WTC11 (cell line): ENCODE data around the gene CEBPA. TPM values are rescaled to one million over a fixed set of nuclear protein-coding genes. Genes with fewer than 3 reads are reported as not detected.

Experiments
- ATAC-seq: fragments of 200-7000 bp; cut with Tn5 transposase; 2 replicates; pipeline ENCODE4 v1.10.0; 2021; ENCODE audit warnings: mild to moderate bottlenecking, moderate library complexity
- CTCF ChIA-PET: fragments of 300-600 bp; sonication (Branson Sonifier 250); formaldehyde crosslinking; loops from one replicate; lab custom pipeline; 2021; ENCODE audit warnings: antibody characterized with exemption; lab: Charles Lee
- POLR2A ChIA-PET: fragments of 350-600 bp; sonication (Branson Sonifier 250); formaldehyde crosslinking; loops from one replicate; lab custom pipeline; 2021; ENCODE audit warnings: antibody characterized with exemption; lab: Charles Lee
- DNase-seq: peaks from one replicate; pipeline ENCODE4 v3.0.0; 2021; ENCODE audit warnings: low spot score
- H3K27ac Mint-ChIP-seq: 2 replicates; pipeline ENCODE4 v1.8.0; 2021; ENCODE audit warnings: mixed read lengths
- H3K27me3 Mint-ChIP-seq: 2 replicates; pipeline ENCODE4 v1.8.0; 2021; ENCODE audit warnings: low read depth, mild to moderate bottlenecking, moderate library complexity, mixed read lengths
- H3K36me3 Mint-ChIP-seq: 2 replicates; pipeline ENCODE4 v1.8.0; 2021; ENCODE audit warnings: mixed read lengths
- H3K4me1 Mint-ChIP-seq: 2 replicates; pipeline ENCODE4 v1.8.0; 2022; ENCODE audit warnings: mixed read lengths
- H3K4me3 Mint-ChIP-seq: 2 replicates; pipeline ENCODE4 v1.8.0; 2021; ENCODE audit warnings: mild to moderate bottlenecking, moderate library complexity, mixed read lengths
- H3K9me3 Mint-ChIP-seq: 2 replicates; pipeline ENCODE4 v1.8.0; 2021; ENCODE audit warnings: mixed read lengths
- E2F4 ChIP-seq: sonication (generic); formaldehyde crosslinking; IDR thresholded peaks from 2 replicates; pipeline ENCODE4 v1.8.1; 2022; ENCODE audit warnings: low read depth, mild to moderate bottlenecking, moderate library complexity, missing genetic modification reagents, borderline replicate concordance
- EMX1 ChIP-seq: fragments of 250-450 bp; sonication (Bioruptor Pico); IDR thresholded peaks from 2 replicates; pipeline ENCODE4 v1.8.0; 2021; ENCODE audit warnings: mild to moderate bottlenecking
- FOXJ3 ChIP-seq: sonication (generic); formaldehyde crosslinking; IDR thresholded peaks from 2 replicates; pipeline ENCODE4 v1.9.0; 2021; ENCODE audit warnings: missing genetic modification reagents, mild to moderate bottlenecking, borderline replicate concordance
- GTF2I ChIP-seq: fragments of 250-450 bp; sonication (Bioruptor Pico); conservative IDR thresholded peaks from 2 replicates; pipeline ENCODE4 v1.4.0; 2021; ENCODE audit warnings: mild to moderate bottlenecking
- JAZF1 ChIP-seq: fragments of 250-450 bp; sonication (Bioruptor Pico); IDR thresholded peaks from 2 replicates; pipeline ENCODE4 v1.9.0; 2021; ENCODE audit warnings: moderate library complexity, mild to moderate bottlenecking, inconsistent platforms
- JUN ChIP-seq: sonication (generic); formaldehyde crosslinking; IDR thresholded peaks from 2 replicates; pipeline ENCODE4 v1.8.0; 2023; ENCODE audit warnings: mild to moderate bottlenecking, missing genetic modification reagents
- KAT7 ChIP-seq: sonication (generic); formaldehyde crosslinking; IDR thresholded peaks from 2 replicates; pipeline ENCODE4 v1.8.1; 2023; ENCODE audit warnings: missing genetic modification reagents, mild to moderate bottlenecking, borderline replicate concordance
- MLX ChIP-seq: sonication (generic); formaldehyde crosslinking; IDR thresholded peaks from 2 replicates; pipeline ENCODE4 v1.8.1; 2023; ENCODE audit warnings: mild to moderate bottlenecking, missing genetic modification reagents, moderate library complexity
- MYBL2 ChIP-seq: sonication (generic); formaldehyde crosslinking; IDR thresholded peaks from 2 replicates; pipeline ENCODE4 v1.8.1; 2023; ENCODE audit warnings: mild to moderate bottlenecking, moderate library complexity, missing genetic modification reagents
- NR1H2 ChIP-seq: sonication (generic); formaldehyde crosslinking; IDR thresholded peaks from 2 replicates; pipeline ENCODE4 v1.9.0; 2021; ENCODE audit warnings: mild to moderate bottlenecking, moderate library complexity, missing genetic modification reagents
- NR2C2 ChIP-seq: sonication (generic); formaldehyde crosslinking; IDR thresholded peaks from 2 replicates; pipeline ENCODE4 v1.8.0; 2022; ENCODE audit warnings: mild to moderate bottlenecking, missing genetic modification reagents
- RELA ChIP-seq: sonication (generic); formaldehyde crosslinking; IDR thresholded peaks from 2 replicates; pipeline ENCODE4 v1.8.1; 2022; ENCODE audit warnings: missing genetic modification reagents, mild to moderate bottlenecking, borderline replicate concordance
- RORB ChIP-seq: fragments of 250-450 bp; sonication (Bioruptor Pico); IDR thresholded peaks from 2 replicates; pipeline ENCODE4 v1.9.0; 2021; ENCODE audit warnings: mild to moderate bottlenecking
- SMAD3 ChIP-seq: sonication (generic); formaldehyde crosslinking; IDR thresholded peaks from 2 replicates; pipeline ENCODE4 v1.8.0; 2022; ENCODE audit warnings: missing genetic modification reagents, mild to moderate bottlenecking, borderline replicate concordance
- SOX15 ChIP-seq: fragments of 250-450 bp; sonication (Bioruptor Pico); IDR thresholded peaks from 2 replicates; pipeline ENCODE4 v1.9.0; 2021; ENCODE audit warnings: mild to moderate bottlenecking
- SP1 ChIP-seq: sonication (generic); formaldehyde crosslinking; conservative IDR thresholded peaks from 2 replicates; pipeline ENCODE4 v1.8.1; 2022; ENCODE audit warnings: missing genetic modification reagents
- TCF7 ChIP-seq: sonication (generic); formaldehyde crosslinking; IDR thresholded peaks from 2 replicates; pipeline ENCODE4 v1.8.0; 2022; ENCODE audit warnings: mild to moderate bottlenecking, low read depth, missing genetic modification reagents, moderate library complexity
- ZBTB21 ChIP-seq: sonication (generic); formaldehyde crosslinking; IDR thresholded peaks from 2 replicates; pipeline ENCODE4 v1.8.1; 2023; ENCODE audit warnings: mild to moderate bottlenecking, missing genetic modification reagents, borderline replicate concordance
- ZNF219 ChIP-seq: sonication (generic); formaldehyde crosslinking; IDR thresholded peaks from 2 replicates; pipeline ENCODE4 v1.8.0; 2023; ENCODE audit warnings: missing genetic modification reagents, mild to moderate bottlenecking, borderline replicate concordance
- ZNF263 ChIP-seq: sonication (generic); formaldehyde crosslinking; IDR thresholded peaks from 2 replicates; pipeline ENCODE4 v1.8.1; 2022; ENCODE audit warnings: low read depth, mild to moderate bottlenecking, moderate library complexity, missing genetic modification reagents
- ZNF416 ChIP-seq: fragments of 250-450 bp; sonication (Bioruptor Pico); IDR thresholded peaks from 2 replicates; pipeline ENCODE4 v1.9.0; 2021; ENCODE audit warnings: mild to moderate bottlenecking, inconsistent platforms
- ZNF423 ChIP-seq: fragments of 250-450 bp; sonication (Bioruptor Pico); IDR thresholded peaks from 2 replicates; pipeline ENCODE4 v2.1.2; 2022; ENCODE audit warnings: mild to moderate bottlenecking, moderate library complexity
- total RNA-seq: library from RNA; stranded (reverse); gene quantifications from 3 replicates; pipeline ENCODE4 v1.2.3, GENCODE V29; 2021
- TF ChIP-seq, protein P1 (sequence below): sonication (generic); formaldehyde crosslinking; IDR thresholded peaks from 2 replicates; pipeline ENCODE4 v1.8.0; 2023; ENCODE audit warnings: missing genetic modification reagents
- TF ChIP-seq, protein P2 (sequence below): sonication (generic); formaldehyde crosslinking; conservative IDR thresholded peaks from 2 replicates; pipeline ENCODE4 v1.8.1; 2023; ENCODE audit warnings: mild to moderate bottlenecking, low read depth, missing genetic modification reagents, moderate library complexity
- TF ChIP-seq, protein P3 (sequence below): fragments of 250-450 bp; sonication (Bioruptor Pico); IDR thresholded peaks from 2 replicates; pipeline ENCODE4 v1.9.0; 2021; ENCODE audit warnings: moderate library complexity, mild to moderate bottlenecking, inconsistent platforms, borderline replicate concordance
- TF ChIP-seq, protein P4 (sequence below): sonication (generic); formaldehyde crosslinking; IDR thresholded peaks from 2 replicates; pipeline ENCODE4 v1.8.0; 2022; ENCODE audit warnings: mild to moderate bottlenecking, missing genetic modification reagents
- TF ChIP-seq, protein P5 (sequence below): sonication (generic); formaldehyde crosslinking; IDR thresholded peaks from 2 replicates; pipeline ENCODE4 v1.8.1; 2022; ENCODE audit warnings: mild to moderate bottlenecking, moderate library complexity, missing genetic modification reagents

The CEBPA gene
- total RNA-seq, 1 experiment from 2014 or later = 5.6 TPM

DNA sequence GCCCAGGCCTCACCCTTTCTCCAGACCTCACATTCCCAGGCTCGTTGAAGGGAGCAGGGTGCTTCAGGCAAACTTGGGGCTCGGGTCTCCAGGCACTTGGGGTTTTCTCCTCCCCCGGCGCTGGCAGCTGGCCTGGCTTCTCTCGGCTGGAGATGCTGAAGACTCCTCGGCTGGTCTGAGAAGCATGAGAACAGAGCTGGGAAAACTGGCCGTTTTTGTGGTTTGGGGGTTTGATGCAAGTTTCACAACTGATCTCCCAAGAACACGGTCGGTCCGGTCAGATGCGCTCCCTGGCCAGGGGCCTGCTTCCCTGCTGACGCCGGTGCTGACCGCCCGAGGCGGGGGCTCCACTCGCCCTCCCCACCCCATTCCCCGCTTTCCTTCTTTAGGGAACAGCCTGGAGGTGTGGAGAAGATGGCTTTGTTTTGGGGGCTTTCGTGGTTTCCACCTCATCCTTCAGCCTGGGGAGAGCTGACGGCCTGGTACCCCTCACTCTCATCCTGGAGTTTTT is 35.3 kb downstream of the CEBPA start:
- DNase-seq (no peak), ATAC-seq (no peak)
- Mint-ChIP-seq H3K27ac (no peak overlapping the region), H3K4me1 (no peaks in the 10 kb centered on the region), H3K4me3 (no peak overlapping the region), H3K9me3 (no peaks in the 10 kb centered on the region), H3K27me3 (no peaks in the 10 kb centered on the region), H3K36me3 (no peaks in the 10 kb centered on the region)
- no peak for TF ChIP-seq NR2C2 (CRISPR knock-in tag)
- TF ChIP-seq ZNF423 (CRISPR knock-in tag) = no peak
- TF ChIP-seq ZNF416 = no peak
- no peak for TF ChIP-seq GTF2I (CRISPR knock-in tag)
- no peak for TF ChIP-seq TCF7 (CRISPR knock-in tag)
- TF ChIP-seq SP1 (CRISPR knock-in tag) = no peak
- TF ChIP-seq RORB = no peak
- TF ChIP-seq EMX1 = no peak
- no peak for TF ChIP-seq SMAD3
- no peak for TF ChIP-seq MYBL2 (CRISPR knock-in tag)
- no peak for TF ChIP-seq KAT7 (CRISPR knock-in tag)
- CTCF ChIA-PET = interaction anchor here (1.1 to 1.5 kb wide), 3 partner anchors 117 to 140 kb away, joined by 3 to 4 read pairs (median 3); no protein-coding TSS in a partner anchor
- POLR2A ChIA-PET = interaction anchor here (0.5 kb wide), 2 partner anchors 492 to 1899 kb away, joined by 3 read pairs; no protein-coding TSS in a partner anchor

DNA sequence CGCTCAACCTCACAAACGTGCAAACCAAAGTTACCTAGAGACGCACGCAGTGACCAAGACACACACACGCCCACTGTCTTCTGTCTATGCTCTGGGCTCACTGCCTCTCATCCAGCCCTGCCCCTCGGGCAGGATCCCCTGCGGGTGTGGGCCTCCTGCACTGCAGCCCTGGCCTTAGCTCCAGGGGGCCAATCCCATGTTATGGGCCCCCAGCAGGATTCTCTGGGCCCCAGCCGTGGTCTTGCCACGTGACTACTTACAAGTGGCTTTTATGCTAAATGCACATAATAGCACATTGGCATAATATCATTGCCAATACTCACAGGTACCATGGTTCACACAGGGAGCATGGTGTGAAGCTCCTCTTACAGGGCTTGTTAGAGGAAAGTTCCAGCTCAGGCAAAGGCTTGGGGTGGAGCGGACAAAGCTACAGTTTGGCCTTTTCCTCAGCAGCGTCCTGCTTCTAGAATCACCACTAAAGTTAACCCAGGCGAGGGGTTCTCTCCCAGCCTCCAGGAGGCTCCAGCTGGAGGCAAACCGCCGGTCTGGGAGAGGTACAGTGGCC is 37.4 kb downstream of the CEBPA start:
- no peaks in the 10 kb centered on the region for H3K9me3 Mint-ChIP-seq
- no peak overlapping the region for H3K4me3 Mint-ChIP-seq
- ATAC-seq (no peak), DNase-seq (no peak)
- H3K27ac Mint-ChIP-seq = no peak overlapping the region; the same call in 1 of the 2 replicates
- CTCF ChIA-PET = interaction anchor here (1.1 kb wide), 1 partner anchor 130 kb away, joined by 3 read pairs; no protein-coding TSS in a partner anchor
- TF ChIP-seq, protein P1, sequence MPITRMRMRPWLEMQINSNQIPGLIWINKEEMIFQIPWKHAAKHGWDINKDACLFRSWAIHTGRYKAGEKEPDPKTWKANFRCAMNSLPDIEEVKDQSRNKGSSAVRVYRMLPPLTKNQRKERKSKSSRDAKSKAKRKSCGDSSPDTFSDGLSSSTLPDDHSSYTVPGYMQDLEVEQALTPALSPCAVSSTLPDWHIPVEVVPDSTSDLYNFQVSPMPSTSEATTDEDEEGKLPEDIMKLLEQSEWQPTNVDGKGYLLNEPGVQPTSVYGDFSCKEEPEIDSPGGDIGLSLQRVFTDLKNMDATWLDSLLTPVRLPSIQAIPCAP = no peak
- no peak for TF ChIP-seq ZNF416
- TF ChIP-seq SMAD3 = no peak
- TF ChIP-seq, protein P2, sequence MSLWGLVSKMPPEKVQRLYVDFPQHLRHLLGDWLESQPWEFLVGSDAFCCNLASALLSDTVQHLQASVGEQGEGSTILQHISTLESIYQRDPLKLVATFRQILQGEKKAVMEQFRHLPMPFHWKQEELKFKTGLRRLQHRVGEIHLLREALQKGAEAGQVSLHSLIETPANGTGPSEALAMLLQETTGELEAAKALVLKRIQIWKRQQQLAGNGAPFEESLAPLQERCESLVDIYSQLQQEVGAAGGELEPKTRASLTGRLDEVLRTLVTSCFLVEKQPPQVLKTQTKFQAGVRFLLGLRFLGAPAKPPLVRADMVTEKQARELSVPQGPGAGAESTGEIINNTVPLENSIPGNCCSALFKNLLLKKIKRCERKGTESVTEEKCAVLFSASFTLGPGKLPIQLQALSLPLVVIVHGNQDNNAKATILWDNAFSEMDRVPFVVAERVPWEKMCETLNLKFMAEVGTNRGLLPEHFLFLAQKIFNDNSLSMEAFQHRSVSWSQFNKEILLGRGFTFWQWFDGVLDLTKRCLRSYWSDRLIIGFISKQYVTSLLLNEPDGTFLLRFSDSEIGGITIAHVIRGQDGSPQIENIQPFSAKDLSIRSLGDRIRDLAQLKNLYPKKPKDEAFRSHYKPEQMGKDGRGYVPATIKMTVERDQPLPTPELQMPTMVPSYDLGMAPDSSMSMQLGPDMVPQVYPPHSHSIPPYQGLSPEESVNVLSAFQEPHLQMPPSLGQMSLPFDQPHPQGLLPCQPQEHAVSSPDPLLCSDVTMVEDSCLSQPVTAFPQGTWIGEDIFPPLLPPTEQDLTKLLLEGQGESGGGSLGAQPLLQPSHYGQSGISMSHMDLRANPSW (CRISPR knock-in tag) = no peak
- TF ChIP-seq NR1H2 = no peak
- no peak for TF ChIP-seq JUN (CRISPR knock-in tag)
- TF ChIP-seq EMX1 = no peak
- TF ChIP-seq, protein P3, sequence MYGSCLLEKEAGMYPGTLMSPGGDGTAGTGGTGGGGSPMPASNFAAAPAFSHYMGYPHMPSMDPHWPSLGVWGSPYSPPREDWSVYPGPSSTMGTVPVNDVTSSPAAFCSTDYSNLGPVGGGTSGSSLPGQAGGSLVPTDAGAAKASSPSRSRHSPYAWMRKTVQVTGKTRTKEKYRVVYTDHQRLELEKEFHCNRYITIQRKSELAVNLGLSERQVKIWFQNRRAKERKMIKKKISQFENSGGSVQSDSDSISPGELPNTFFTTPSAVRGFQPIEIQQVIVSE = no peak
- no peak for TF ChIP-seq ZNF219 (CRISPR knock-in tag)
- no peak for TF ChIP-seq ZNF263
- TF ChIP-seq RELA = no peak
- TF ChIP-seq, protein P4, sequence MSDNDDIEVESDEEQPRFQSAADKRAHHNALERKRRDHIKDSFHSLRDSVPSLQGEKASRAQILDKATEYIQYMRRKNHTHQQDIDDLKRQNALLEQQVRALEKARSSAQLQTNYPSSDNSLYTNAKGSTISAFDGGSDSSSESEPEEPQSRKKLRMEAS = no peak
- TF ChIP-seq, protein P5, sequence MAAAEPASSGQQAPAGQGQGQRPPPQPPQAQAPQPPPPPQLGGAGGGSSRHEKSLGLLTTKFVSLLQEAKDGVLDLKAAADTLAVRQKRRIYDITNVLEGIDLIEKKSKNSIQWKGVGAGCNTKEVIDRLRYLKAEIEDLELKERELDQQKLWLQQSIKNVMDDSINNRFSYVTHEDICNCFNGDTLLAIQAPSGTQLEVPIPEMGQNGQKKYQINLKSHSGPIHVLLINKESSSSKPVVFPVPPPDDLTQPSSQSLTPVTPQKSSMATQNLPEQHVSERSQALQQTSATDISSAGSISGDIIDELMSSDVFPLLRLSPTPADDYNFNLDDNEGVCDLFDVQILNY (CRISPR knock-in tag) = no peak
- no peak for TF ChIP-seq SP1 (CRISPR knock-in tag)
- no peak for TF ChIP-seq JAZF1 (CRISPR knock-in tag)
- TF ChIP-seq ZBTB21 (CRISPR knock-in tag) = no peak
- no peak for TF ChIP-seq MLX (CRISPR knock-in tag)
- no peak for TF ChIP-seq E2F4 (CRISPR knock-in tag)
- no peak for TF ChIP-seq SOX15 (CRISPR knock-in tag)
- TF ChIP-seq FOXJ3 (CRISPR knock-in tag) = no peak
- TF ChIP-seq, all 79 proteins: peak for 0
- H3K27me3 Mint-ChIP-seq = no peaks in the 10 kb centered on the region
- no peaks in the 10 kb centered on the region for H3K36me3 Mint-ChIP-seq
- H3K4me1 Mint-ChIP-seq = peaks cover 3% of the 10 kb centered on the region
- POLR2A ChIA-PET = no interaction called here
